GM21390 (cell line): ENCODE data around the gene JARID2.
"Not testable (repeated sequence)": the region's sequence is repeated elsewhere in the genome, so short reads cannot be mapped to it uniquely, and the experiment has no call there.

ENCODE experiments used
- ATAC-seq: cut with Tn5 transposase; IDR thresholded peaks from one replicate; pipeline ENCODE4 v1.9.1; 2021; ENCODE audit not compliant: unreplicated experiment

JARID2 gene

GRCh38 chr6:15287670-15288375 is 42.0 kb downstream of the JARID2 start:
- peak; percentile 98 for ATAC-seq

GRCh38 chr6:15288856-15289255 is 43.0 kb downstream of the JARID2 start:
- ATAC-seq = no peak

GRCh38 chr6:15289456-15289855 is 43.6 kb downstream of the JARID2 start:
- not testable (repeated sequence) for ATAC-seq

- ATAC-seq = no peak
Measured at GRCh38 chr6:15290067-15290680, 44.3 kb downstream of the JARID2 start.

- no peak for ATAC-seq
Measured at GRCh38 chr6:15290962-15291704, 45.3 kb downstream of the JARID2 start.

GRCh38 chr6:15292721-15293302 is 46.9 kb downstream of the JARID2 start:
- no peak for ATAC-seq

GRCh38 chr6:15293674-15294073 is 47.8 kb downstream of the JARID2 start:
- ATAC-seq = no peak

- no peak for ATAC-seq
Measured at GRCh38 chr6:15294504-15294903, 48.6 kb downstream of the JARID2 start.

GRCh38 chr6:15296249-15296648 is 50.4 kb downstream of the JARID2 start:
- no peak for ATAC-seq

GRCh38 chr6:15296735-15297134 is 50.9 kb downstream of the JARID2 start:
- peak; percentile 65 for ATAC-seq

- not testable (repeated sequence) for ATAC-seq
Measured at GRCh38 chr6:15297167-15297566, 51.3 kb downstream of the JARID2 start.

GRCh38 chr6:15297895-15298590 is 52.2 kb downstream of the JARID2 start:
- no peak for ATAC-seq

- peak; percentile 78 for ATAC-seq
Measured at GRCh38 chr6:15299430-15300131, 53.7 kb downstream of the JARID2 start.

GRCh38 chr6:15301179-15302006 is 55.5 kb downstream of the JARID2 start:
- no peak for ATAC-seq

GRCh38 chr6:15303162-15303919 is 57.5 kb downstream of the JARID2 start:
- ATAC-seq = no peak

- no peak for ATAC-seq
Measured at GRCh38 chr6:15303920-15304291, 58.0 kb downstream of the JARID2 start.

GRCh38 chr6:15304337-15305042 is 58.6 kb downstream of the JARID2 start:
- ATAC-seq = no peak

- ATAC-seq = peak; percentile 53
Measured at GRCh38 chr6:15305496-15305895, 59.6 kb downstream of the JARID2 start.
